ENCODE measurements around the gene CHL1.

GRCh38 chr3:270688-271087 is 74.1 kb downstream of the CHL1 start:
- TF ChIP-seq EZH2 (IDR thresholded peaks at IDR 0.05) (no peak), POLR2AphosphoS5 (IDR thresholded peaks at IDR 0.05; ENCODE audit: borderline replicate concordance, low read depth, low read length) (no peak), FOXP2 (optimal IDR thresholded peaks at IDR 0.05; ENCODE audit: control extremely low read depth, extremely low read length, insufficient read depth) (no peak)
